CD14-positive monocyte (primary cell): ENCODE data around the gene MYRF. TPM values are rescaled to one million over a fixed set of nuclear protein-coding genes. Genes with fewer than 3 reads are reported as not detected.

Experiments
- DNase-seq, 3 donors: peaks; one replicate each; pipeline ENCODE4 v3.0.0-alpha.2; 2011 to 2022
- H2AFZ ChIP-seq: 2 replicates; pipeline ENCODE4 v1.6.0; 2012; ENCODE audit warnings: mild to moderate bottlenecking, low read depth, low read length, inconsistent platforms; ENCODE audit not compliant: insufficient read depth, poor library complexity, severe bottlenecking
- H3K27ac ChIP-seq, 2 donors: 1 replicate in 1 of 2; 2 replicates in 1 of 2; pipeline ENCODE4 v1.5.1; 2012 to 2013; ENCODE audit warnings: low read length in 2 of 2, control low read depth in 1 of 2, inconsistent platforms in 1 of 2, low read depth in 1 of 2, mild to moderate bottlenecking in 1 of 2
- H3K27me3 ChIP-seq, 2 donors: one replicate each; pipeline versions ENCODE4 v1.6.0 to v1.6.1; 2011 to 2013; ENCODE audit warnings: low read length in 2 of 2; ENCODE audit not compliant: control insufficient read depth in 2 of 2, insufficient read depth in 2 of 2
- H3K36me3 ChIP-seq, 2 donors: replicated peaks in 1 of 2; 1 replicate in 1 of 2; 2 replicates in 1 of 2; pipeline versions ENCODE4 v1.5.1 to v1.6.1; 2012 to 2013; ENCODE audit warnings: low read length in 2 of 2, control low read depth in 1 of 2, inconsistent platforms in 1 of 2, mild to moderate bottlenecking in 1 of 2; ENCODE audit not compliant: insufficient read depth in 2 of 2, control insufficient read depth in 1 of 2
- H3K4me1 ChIP-seq, 2 donors: 1 replicate in 1 of 2; 2 replicates in 1 of 2; pipeline versions ENCODE4 v1.5.1 to v1.6.1; 2012 to 2013; ENCODE audit warnings: low read length in 2 of 2, control low read depth in 1 of 2, inconsistent platforms in 1 of 2, mild to moderate bottlenecking in 1 of 2, moderate library complexity in 1 of 2; ENCODE audit not compliant: insufficient read depth in 2 of 2, control insufficient read depth in 1 of 2
- H3K4me2 ChIP-seq: replicated peaks from 2 replicates; pipeline ENCODE3; 2012; ENCODE audit warnings: low read length, moderate library complexity, mild to moderate bottlenecking; ENCODE audit not compliant: poor library complexity, severe bottlenecking; ENCODE audit errors: extremely low read depth
- H3K4me3 ChIP-seq, 3 experiments: fragments of 200-600 bp in 1 of 3; sonication (generic) in 1 of 3; replicated peaks in 1 of 3; 1 replicate in 2 of 3; 2 replicates in 1 of 3; pipeline ENCODE4 v1.5.1; 2011 to 2013; ENCODE audit warnings: low read length in 3 of 3, mild to moderate bottlenecking in 3 of 3, control low read depth in 2 of 3, low read depth in 2 of 3, inconsistent platforms in 1 of 3, moderate library complexity in 1 of 3
- H3K79me2 ChIP-seq: 2 replicates; pipeline ENCODE4 v1.6.0; 2012; ENCODE audit warnings: mild to moderate bottlenecking, control low read depth, inconsistent platforms, low read length, moderate library complexity; ENCODE audit not compliant: insufficient read depth
- H3K9ac ChIP-seq: 2 replicates; pipeline ENCODE4 v1.6.0; 2017; ENCODE audit warnings: low read length, mild to moderate bottlenecking; ENCODE audit not compliant: insufficient read depth, poor library complexity, severe bottlenecking
- H3K9me3 ChIP-seq, 2 donors: replicated peaks in 1 of 2; 1 replicate in 1 of 2; 2 replicates in 1 of 2; pipeline versions ENCODE4 v1.5.1 to v1.6.1; 2012 to 2013; ENCODE audit warnings: low read length in 2 of 2, control low read depth in 1 of 2; ENCODE audit not compliant: control insufficient read depth in 1 of 2, insufficient read depth in 1 of 2
- H4K20me1 ChIP-seq: 2 replicates; pipeline ENCODE4 v1.6.0; 2012; ENCODE audit warnings: mild to moderate bottlenecking, low read length, control low read depth, moderate library complexity; ENCODE audit not compliant: insufficient read depth
- H3K27ac Mint-ChIP-seq, 7 donors: one replicate each; pipeline ENCODE4 v1.8.0; 2020; ENCODE audit warnings: mild to moderate bottlenecking in 7 of 7, mixed read lengths in 7 of 7, moderate library complexity in 6 of 7, inconsistent platforms in 2 of 7
- H3K27me3 Mint-ChIP-seq, 3 donors: one replicate each; pipeline ENCODE4 v1.8.0; 2021 to 2022; ENCODE audit warnings: low read depth in 3 of 3, mild to moderate bottlenecking in 3 of 3, mixed read lengths in 3 of 3, moderate library complexity in 3 of 3, inconsistent platforms in 1 of 3
- H3K36me3 Mint-ChIP-seq, 2 donors: one replicate each; pipeline ENCODE4 v1.8.0; 2020; ENCODE audit warnings: mixed read lengths in 2 of 2, inconsistent platforms in 1 of 2, mild to moderate bottlenecking in 1 of 2
- H3K4me1 Mint-ChIP-seq: one replicate; pipeline ENCODE4 v1.8.0; 2020; ENCODE audit warnings: mild to moderate bottlenecking, mixed read lengths
- H3K4me3 Mint-ChIP-seq, 2 donors: one replicate each; pipeline ENCODE4 v1.8.0; 2020; ENCODE audit warnings: mild to moderate bottlenecking in 2 of 2, mixed read lengths in 2 of 2, moderate library complexity in 1 of 2
- H3K9me3 Mint-ChIP-seq, 7 donors: one replicate each; pipeline ENCODE4 v1.8.0; 2020 to 2022; ENCODE audit warnings: mixed read lengths in 7 of 7, mild to moderate bottlenecking in 6 of 7, moderate library complexity in 6 of 7, inconsistent platforms in 2 of 7
- WGBS: methylation state at CpG from one replicate; pipeline ENCODE4 v1.1.5; 2013; ENCODE audit warnings: missing lambda C conversion rate; ENCODE audit not compliant: insufficient coverage; 5-methylcytosine and 5-hydroxymethylcytosine counted together
- intact Hi-C, 2 donors: fragments of 100-400 bp; cut with micrococcal nuclease; formaldehyde crosslinking; loops; one replicate each; pipeline versions ENCODE4 v1.15.0 to v1.15.1; 2023
- polyA plus RNA-seq, 3 donors: library from polyadenylated mRNA; depleted of rRNA in 1 of 3; unstranded in 2 of 3; stranded (reverse) in 1 of 3; fragments of 300-500 nt in 2 of 3; fragments of >200 nt in 1 of 3; fragmentation: Illumina TruSeq in 2 of 3; gene quantifications; 1 replicate in 2 of 3; 2 replicates in 1 of 3; pipeline ENCODE4 v1.2.3, GENCODE V29; 2012 to 2021
- TF ChIP-seq, protein P1 (sequence below): fragments of 200-600 bp; IDR thresholded peaks from one replicate; pipeline ENCODE4 v1.8.0; 2022; ENCODE audit warnings: antibody characterized with exemption, mild to moderate bottlenecking

Gene MYRF
- polyA plus RNA-seq, 3 donors: 0.18 to 0.19 TPM; not detected in 1

DNA sequence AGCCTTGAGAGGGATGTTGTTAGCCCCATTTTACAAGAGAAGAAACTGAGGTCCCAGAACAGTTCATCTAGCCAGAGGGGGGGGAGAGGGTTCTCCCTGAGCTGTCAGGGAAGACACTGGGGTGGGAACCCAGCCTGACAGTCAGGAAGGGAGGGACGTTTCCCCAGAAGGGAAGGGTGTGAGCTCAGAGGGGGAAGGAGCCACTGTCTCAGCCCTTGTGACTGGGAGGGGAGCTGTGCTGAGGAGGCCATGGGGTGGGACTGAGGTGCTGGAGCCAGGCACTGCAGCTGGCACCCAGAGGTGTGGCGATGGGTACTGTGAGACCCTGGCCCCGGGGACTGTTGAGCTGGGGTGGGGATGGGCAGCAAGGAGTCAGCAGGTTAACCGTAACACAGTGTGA is 36.6 kb upstream of the MYRF start:
- H3K79me2 ChIP-seq: peaks cover 4% of the 10 kb centered on the region
- H3K36me3 ChIP-seq: peaks cover 0 to 9% of the 10 kb centered on the region in 2 donors
- peak overlapping the region; percentile 23 to 75 for H3K27ac ChIP-seq
- WGBS: 67% methylated on average over 4 of the region's 4 CpGs
- peak overlapping the region; percentile 16 to 78 for H3K4me3 Mint-ChIP-seq
- H3K36me3 Mint-ChIP-seq: peaks cover 2% of the 10 kb centered on the region in 2 donors
- H3K27me3 ChIP-seq: no peaks in the 10 kb centered on the region
- H3K4me2 ChIP-seq: peak overlapping the region; percentile 50
- peaks cover 48% of the 10 kb centered on the region for H3K4me1 Mint-ChIP-seq
- intact Hi-C loops: loop anchor here in 1 of 2 donors (5.0 kb wide), 1 partner anchor 39 kb away; no protein-coding TSS in a partner anchor
- DNase-seq: peak in 2 of 3 donors; percentile 29 to 33
- H3K27me3 Mint-ChIP-seq: peaks cover 0 to 6% (median 3%) of the 10 kb centered on the region in 3 donors
- peak overlapping the region; percentile 77 to 89 (median 83) for H3K27ac Mint-ChIP-seq
- peaks cover 44 to 49% of the 10 kb centered on the region in 2 donors for H3K4me1 ChIP-seq
- no peaks in the 10 kb centered on the region for H3K9me3 Mint-ChIP-seq
- no peaks in the 10 kb centered on the region for H3K9me3 ChIP-seq
- TF ChIP-seq, protein P1, sequence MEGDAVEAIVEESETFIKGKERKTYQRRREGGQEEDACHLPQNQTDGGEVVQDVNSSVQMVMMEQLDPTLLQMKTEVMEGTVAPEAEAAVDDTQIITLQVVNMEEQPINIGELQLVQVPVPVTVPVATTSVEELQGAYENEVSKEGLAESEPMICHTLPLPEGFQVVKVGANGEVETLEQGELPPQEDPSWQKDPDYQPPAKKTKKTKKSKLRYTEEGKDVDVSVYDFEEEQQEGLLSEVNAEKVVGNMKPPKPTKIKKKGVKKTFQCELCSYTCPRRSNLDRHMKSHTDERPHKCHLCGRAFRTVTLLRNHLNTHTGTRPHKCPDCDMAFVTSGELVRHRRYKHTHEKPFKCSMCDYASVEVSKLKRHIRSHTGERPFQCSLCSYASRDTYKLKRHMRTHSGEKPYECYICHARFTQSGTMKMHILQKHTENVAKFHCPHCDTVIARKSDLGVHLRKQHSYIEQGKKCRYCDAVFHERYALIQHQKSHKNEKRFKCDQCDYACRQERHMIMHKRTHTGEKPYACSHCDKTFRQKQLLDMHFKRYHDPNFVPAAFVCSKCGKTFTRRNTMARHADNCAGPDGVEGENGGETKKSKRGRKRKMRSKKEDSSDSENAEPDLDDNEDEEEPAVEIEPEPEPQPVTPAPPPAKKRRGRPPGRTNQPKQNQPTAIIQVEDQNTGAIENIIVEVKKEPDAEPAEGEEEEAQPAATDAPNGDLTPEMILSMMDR: no peak
- H2AFZ ChIP-seq: peak overlapping the region; percentile 43
- peak overlapping the region; percentile 44 for H3K9ac ChIP-seq
- no peaks in the 10 kb centered on the region for H4K20me1 ChIP-seq
- H3K4me3 ChIP-seq: peak overlapping the region in 1 of 3 experiments; percentile 56

DNA sequence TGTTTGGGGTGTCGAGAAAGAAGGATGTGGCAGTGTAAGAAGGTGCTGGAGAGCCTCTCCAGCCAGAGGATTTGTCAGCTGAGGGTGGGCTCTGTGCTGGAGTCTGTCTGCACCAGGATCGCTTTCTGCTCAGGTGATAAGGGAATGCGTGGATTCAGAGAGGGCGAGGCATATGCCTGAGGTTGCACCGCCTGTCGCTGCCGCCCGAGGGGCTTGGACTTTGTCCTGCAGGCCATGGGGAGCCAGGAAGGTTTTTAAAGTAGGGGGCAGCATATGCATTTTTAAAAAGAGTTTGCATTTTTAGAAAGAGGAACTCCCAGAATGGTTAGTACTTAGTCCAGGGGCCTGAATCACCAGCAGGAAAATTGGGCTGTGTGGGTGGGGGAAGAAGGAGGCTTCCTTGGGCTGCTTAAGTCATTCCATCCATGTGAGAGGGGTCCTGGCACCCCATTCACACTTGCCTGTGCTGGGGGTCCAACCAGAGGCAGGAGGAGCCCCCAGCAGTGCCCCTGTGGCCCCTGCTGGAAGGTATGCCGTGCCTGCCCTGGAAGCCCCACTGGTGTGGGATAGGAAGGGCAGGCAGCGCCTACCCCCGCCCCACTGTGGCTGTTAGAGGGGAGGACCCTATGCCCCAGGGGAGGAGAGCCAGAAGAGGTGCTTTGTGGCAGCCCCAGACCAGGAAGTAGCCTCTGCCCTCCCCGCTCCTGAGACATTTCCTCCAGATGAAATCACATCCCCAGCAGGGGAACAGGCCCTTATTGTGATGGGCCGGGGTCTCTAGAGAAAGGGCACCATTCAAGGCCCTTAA is 35.8 kb upstream of the MYRF start:
- Histone ChIP-seq H3K4me2 (peak overlapping the region; percentile 50), H3K4me3 (peak overlapping the region in 1 of 3 experiments; percentile 56), H3K36me3 (peaks cover 0 to 9% of the 10 kb centered on the region in 2 donors), H2AFZ (peak overlapping the region; percentile 26), H3K9ac (peak overlapping the region; percentile 47), H4K20me1 (no peaks in the 10 kb centered on the region), H3K9me3 (no peaks in the 10 kb centered on the region), H3K4me1 (peaks cover 44 to 49% of the 10 kb centered on the region in 2 donors), H3K27ac (peak overlapping the region; percentile 43 to 75), H3K79me2 (peaks cover 4% of the 10 kb centered on the region), H3K27me3 (no peaks in the 10 kb centered on the region)
- Mint-ChIP-seq H3K27ac (peak overlapping the region; percentile 77 to 89 (median 83)), H3K4me3 (peak overlapping the region; percentile 54 to 78), H3K27me3 (peaks cover 0 to 6% (median 3%) of the 10 kb centered on the region in 3 donors), H3K36me3 (peaks cover 0 to 5% of the 10 kb centered on the region in 2 donors), H3K9me3 (no peaks in the 10 kb centered on the region), H3K4me1 (peaks cover 50% of the 10 kb centered on the region)
- DNase-seq: peak in 2 of 3 donors; percentile 45 to 58
- TF ChIP-seq, protein P1: no peak
- intact Hi-C loops: loop anchor here in 1 of 2 donors (5.0 kb wide), 1 partner anchor 39 kb away; no protein-coding TSS in a partner anchor
- 55% methylated on average over 8 of the region's 13 CpGs for WGBS
